K562 (cell line): ENCODE measurements around the gene TRPC1. TPM values are rescaled to one million over a fixed set of nuclear protein-coding genes. Genes with fewer than 3 reads are reported as not detected.

Experiments
- AFF4 ChIP-seq: sonication (generic); formaldehyde crosslinking; IDR thresholded peaks from 2 replicates; pipeline ENCODE4 v1.8.0; 2023; ENCODE audit warnings: mild to moderate bottlenecking, missing genetic modification reagents
- CREB3L1 ChIP-seq: fragments of 450-650 bp; IDR thresholded peaks from 2 replicates; pipeline ENCODE4 v1.6.1; 2014; ENCODE audit warnings: low read depth, mild to moderate bottlenecking, moderate library complexity, borderline replicate concordance
- ERF ChIP-seq: fragments of 450-650 bp; formaldehyde crosslinking; IDR thresholded peaks from 2 replicates; pipeline ENCODE4 v1.4.0; 2020; ENCODE audit warnings: mild to moderate bottlenecking, mixed read lengths
- FIP1L1 ChIP-seq: fragments of 200-400 bp; formaldehyde crosslinking; IDR thresholded peaks from 2 replicates; pipeline ENCODE4 v1.6.1; 2018; ENCODE audit warnings: mild to moderate bottlenecking, low read depth, low read length; ENCODE audit not compliant: poor library complexity, severe bottlenecking
- HDAC1 ChIP-seq, 2 experiments: fragments of 450-650 bp; IDR thresholded peaks; 2 replicates each; pipeline ENCODE4 v1.6.1; 2016 to 2017; ENCODE audit warnings: inconsistent platforms in 1 of 2, mild to moderate bottlenecking in 1 of 2, moderate library complexity in 1 of 2
- HDAC3 ChIP-seq: fragments of 450-650 bp; IDR thresholded peaks from 2 replicates; pipeline ENCODE4 v1.6.1; 2018; ENCODE audit warnings: borderline replicate concordance, mild to moderate bottlenecking, moderate library complexity; ENCODE audit not compliant: partially characterized antibody
- IFI16 ChIP-seq: fragments of 250-450 bp; sonication (Bioruptor Pico); IDR thresholded peaks from 2 replicates; pipeline ENCODE4 v2.1.2; 2022; ENCODE audit warnings: mild to moderate bottlenecking, inconsistent platforms
- NKRF ChIP-seq: fragments of 450-650 bp; IDR thresholded peaks from 2 replicates; pipeline ENCODE4 v1.6.1; 2016; ENCODE audit warnings: borderline replicate concordance
- NONO ChIP-seq, 2 experiments: fragments of 200-400 bp in 1 of 2; fragments of 450-650 bp in 1 of 2; formaldehyde crosslinking in 1 of 2; IDR thresholded peaks; 2 replicates each; pipeline ENCODE4 v1.6.1; 2017; ENCODE audit warnings: low read depth in 2 of 2, mild to moderate bottlenecking in 2 of 2, moderate library complexity in 2 of 2, low read length in 1 of 2
- OTX1 ChIP-seq: fragments of 450-650 bp; formaldehyde crosslinking; IDR thresholded peaks from 2 replicates; pipeline ENCODE4 v1.4.0; 2022; ENCODE audit warnings: mild to moderate bottlenecking
- PHF20 ChIP-seq: fragments of 450-650 bp; IDR thresholded peaks from 2 replicates; pipeline ENCODE4 v1.6.1; 2018; ENCODE audit not compliant: partially characterized antibody
- SETDB1 ChIP-seq: IDR thresholded peaks from one replicate; pipeline ENCODE4 v1.6.1; 2012; ENCODE audit warnings: low read length, control low read depth, inconsistent platforms
- SMARCE1 ChIP-seq: fragments of 450-650 bp; IDR thresholded peaks from 2 replicates; pipeline ENCODE4 v1.7.1; 2016; ENCODE audit warnings: mild to moderate bottlenecking
- TAF15 ChIP-seq: fragments of 200-400 bp; formaldehyde crosslinking; IDR thresholded peaks from 2 replicates; pipeline ENCODE4 v1.6.1; 2017; ENCODE audit warnings: mild to moderate bottlenecking, low read depth, low read length, moderate library complexity
- XRCC5 ChIP-seq: fragments of 200-400 bp; formaldehyde crosslinking; IDR thresholded peaks from 2 replicates; pipeline ENCODE4 v1.6.1; 2017; ENCODE audit warnings: low read depth, mild to moderate bottlenecking, low read length
- ZFP36 ChIP-seq: fragments of 150-350 bp; IDR thresholded peaks from 2 replicates; pipeline ENCODE4 v1.6.1; 2018; ENCODE audit warnings: low read length, low read depth; ENCODE audit not compliant: partially characterized antibody
- ZNF133 ChIP-seq: fragments of 250-450 bp; sonication (Bioruptor Pico); IDR thresholded peaks from 2 replicates; pipeline ENCODE4 v1.4.0; 2020; ENCODE audit warnings: mild to moderate bottlenecking
- ZNF146 ChIP-seq: IDR thresholded peaks from one replicate; pipeline ENCODE4 v1.6.1; 2018; ENCODE audit warnings: missing compliant biosample characterization; ENCODE audit not compliant: unreplicated experiment
- ZNF23 ChIP-seq: fragments of 250-450 bp; sonication (Bioruptor Pico); IDR thresholded peaks from 2 replicates; pipeline ENCODE4 v1.4.0; 2020; ENCODE audit warnings: mild to moderate bottlenecking
- ZNF274 ChIP-seq: IDR thresholded peaks from 2 replicates; pipeline ENCODE4 v1.6.1; 2011; ENCODE audit warnings: low read depth, mild to moderate bottlenecking, low read length, moderate library complexity, borderline replicate concordance
- ZNF586 ChIP-seq: fragments of 450-650 bp; formaldehyde crosslinking; conservative IDR thresholded peaks from 2 replicates; pipeline ENCODE4 v1.4.0; 2020; ENCODE audit warnings: mild to moderate bottlenecking, moderate library complexity
- polyA plus RNA-seq, 8 experiments: library from polyadenylated mRNA; depleted of rRNA in 4 of 8; stranded (reverse) in 5 of 8; unstranded in 3 of 8; fragments of >200 nt; fragmentation: Nextera tagmentation in 2 of 8; fragmentation: Illumina TruSeq in 1 of 8; extraction: Ambion mirVana in 2 of 8; extraction: Trizol in 1 of 8; gene quantifications; 2 replicates each; pipeline versions ENCODE4 v1.2.1 to v1.2.3, GENCODE V29; 2011 to 2014; ENCODE audit warnings: inconsistent platforms in 1 of 8, missing spikeins in 1 of 8
- total RNA-seq, 7 experiments: library from RNA; depleted of rRNA in 6 of 7; stranded (reverse); fragments of >200 nt in 6 of 7; fragmentation: Illumina TruSeq in 2 of 7; extraction: Trizol in 2 of 7; gene quantifications; 2 replicates each; pipeline versions ENCODE4 v1.2.1 to v1.2.3, GENCODE V29; 2011 to 2021; ENCODE audit warnings: low replicate concordance in 1 of 7

TRPC1 gene
- total and polyA plus RNA-seq, 9 of the 15 experiments (the other 6 are each of a cell fraction or from before 2014, with no cell fraction given) = 1.4 to 6.5 (median 3.0) TPM

- TF ChIP-seq AFF4 (CRISPR knock-in tag) (peak; percentile 86; the same call in 1 of the 2 replicates), ZNF146 (CRISPR knock-in tag) (no peak), ZFP36 (no peak), XRCC5 (no peak), NKRF (no peak; the same call in none of the 2 replicates), ERF (CRISPR knock-in tag) (no peak), HDAC1 (IDR thresholded peaks at IDR 0.05) (no peak), ZNF23 (no peak), TAF15 (no peak), ZNF586 (CRISPR knock-in tag) (no peak), ZNF133 (CRISPR knock-in tag) (no peak), FIP1L1 (no peak), SETDB1 (no peak), PHF20 (peak; percentile 36), IFI16 (CRISPR knock-in tag) (no peak), CREB3L1 (no peak), OTX1 (CRISPR knock-in tag) (no peak), HDAC3 (no peak), ZNF274 (no peak), SMARCE1 (peak; percentile 43; the same call in 1 of the 2 replicates), NONO (IDR thresholded peaks at IDR 0.05; ENCODE audit: low read depth in 2 of 2, low read length in 1 of 2) (no peak)
Observed at GRCh38 chr3:142724682-142725356, 985 bp downstream of the TRPC1 start (continued).
